Activated CD8-positive, alpha-beta T cell treated with anti-CD3 and anti-CD28 coated beads, Interleukin-2, amount 10 ng/mL, durations not matched to agents 7 days and 5 days (primary cell): Measurements from ENCODE around the gene CLINT1. TPM values are rescaled to one million over a fixed set of nuclear protein-coding genes. Genes with fewer than 3 reads are reported as not detected.

Source experiments
- ATAC-seq: fragments of 150-1000 bp; cut with Tn5 transposase; one replicate; pipeline ENCODE4 v1.10.0; 2021; ENCODE audit warnings: moderate library complexity
- CTCF ChIA-PET: fragments of 350-600 bp; sonication (Branson Sonifier 250); formaldehyde crosslinking; loops from one replicate; lab custom pipeline; 2021; ENCODE audit warnings: antibody characterized with exemption; lab: Charles Lee
- POLR2A ChIA-PET: fragments of 350-600 bp; sonication (Branson Sonifier 250); formaldehyde crosslinking; loops from one replicate; lab custom pipeline; 2021; ENCODE audit warnings: antibody characterized with exemption; lab: Charles Lee
- DNase-seq: peaks from one replicate; pipeline ENCODE4 v3.0.0-alpha.2; 2020
- H3K27ac Mint-ChIP-seq: one replicate; pipeline ENCODE4 v1.8.0; 2021; ENCODE audit warnings: mild to moderate bottlenecking, mixed read lengths
- H3K27me3 Mint-ChIP-seq: one replicate; pipeline ENCODE4 v1.8.0; 2021; ENCODE audit warnings: low read depth, mixed read lengths
- H3K36me3 Mint-ChIP-seq: one replicate; pipeline ENCODE4 v1.8.0; 2021; ENCODE audit warnings: low read depth, mixed read lengths
- H3K4me1 Mint-ChIP-seq: one replicate; pipeline ENCODE4 v1.8.0; 2021; ENCODE audit warnings: low read depth, mixed read lengths
- H3K4me3 Mint-ChIP-seq: one replicate; pipeline ENCODE4 v1.8.0; 2021; ENCODE audit warnings: mild to moderate bottlenecking, mixed read lengths
- H3K9me3 Mint-ChIP-seq: one replicate; pipeline ENCODE4 v1.8.0; 2022; ENCODE audit warnings: mixed read lengths; ENCODE audit not compliant: insufficient read depth
- total RNA-seq, 2 experiments: library from RNA; stranded (reverse); gene quantifications; one replicate each; pipeline ENCODE4 v1.2.3, GENCODE V29; 2021

The CLINT1 gene
- 10 to 100 TPM; 65.7 to 67.2 TPM for total RNA-seq

DNA sequence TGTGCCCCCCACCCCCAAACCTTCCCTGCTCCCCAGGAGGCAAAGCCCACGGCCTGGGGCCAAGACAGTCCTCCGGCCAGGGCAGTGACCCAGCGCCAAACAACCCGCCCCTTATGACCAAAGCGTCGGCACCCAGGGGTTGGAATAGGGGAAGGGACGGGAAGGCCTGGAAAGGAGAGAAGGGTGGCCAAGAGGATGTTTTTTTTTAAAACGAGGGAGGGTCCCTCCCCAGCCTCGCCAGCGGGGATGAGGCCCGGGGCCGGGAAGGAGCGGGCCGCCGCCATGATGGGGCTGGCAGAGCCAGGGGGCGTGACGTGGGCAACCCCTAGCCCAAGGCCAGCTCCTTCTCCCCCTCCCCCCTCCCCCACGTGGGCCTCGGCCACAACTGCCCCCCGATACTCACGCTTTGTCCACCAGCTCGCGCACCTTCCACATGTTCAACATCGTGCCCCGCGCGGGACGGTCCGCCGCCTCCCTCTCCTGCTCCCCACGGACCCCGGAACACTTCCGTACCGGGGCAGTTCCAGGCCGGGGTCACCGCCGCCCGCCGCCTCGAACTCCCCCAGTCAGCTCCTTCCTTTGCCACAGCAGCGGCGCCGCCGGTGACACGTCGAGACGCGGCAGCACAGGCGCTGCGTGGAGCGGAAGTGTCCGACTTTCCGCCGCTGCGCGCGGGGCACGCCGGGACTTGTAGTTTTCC lies at the start of gene CLINT1:
CLINT1 (minus strand) TSS at position 619 of the 700 bp plus-strand sequence; CDS start at position 444, 175 bp downstream.
- Mint-ChIP-seq H3K9me3 (no peaks in the 10 kb centered on the region), H3K4me3 (peak within 1 kb of the TSS; percentile 88), H3K27me3 (no peaks in the 10 kb centered on the region), H3K27ac (peak within 1 kb of the TSS; percentile 98), H3K36me3 (peaks cover 21% of the 10 kb centered on the region), H3K4me1 (peaks cover 74% of the 10 kb centered on the region)
- ChIA-PET CTCF (interaction anchor here (1.0 to 1.5 kb wide), 5 partner anchors 12 to 91 kb away, joined by 3 to 8 read pairs (median 4); no protein-coding TSS in a partner anchor), POLR2A (interaction anchor here (0.7 to 1.4 kb wide), 5 partner anchors 9 to 127 kb away, joined by 3 to 4 read pairs (median 3); no protein-coding TSS in a partner anchor)
- DNase-seq, result peak; percentile 93
- peak; percentile 92 for ATAC-seq

DNA sequence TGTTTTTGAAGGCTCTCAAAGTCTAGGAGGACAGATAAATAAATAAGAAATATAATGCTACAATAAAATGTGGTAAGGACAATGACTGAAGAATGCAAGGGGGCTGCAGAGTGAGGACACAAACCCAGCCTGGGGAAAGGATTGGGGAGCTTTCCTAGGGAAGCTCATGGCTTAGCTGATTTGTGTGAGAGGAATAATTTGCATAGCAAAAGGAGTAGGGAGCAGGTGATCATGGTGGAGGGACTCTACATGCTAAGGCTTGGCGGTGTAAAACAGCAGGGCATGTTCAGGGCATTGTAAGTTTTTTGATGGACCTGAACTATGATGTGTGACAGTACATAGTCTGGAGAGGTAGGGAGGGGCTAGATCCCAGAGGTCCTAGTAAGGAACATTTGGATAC lies 49.5 kb upstream of the CLINT1 start:
- Mint-ChIP-seq H3K4me3 (no peak overlapping the region), H3K27ac (no peak overlapping the region), H3K9me3 (no peaks in the 10 kb centered on the region), H3K4me1 (no peaks in the 10 kb centered on the region), H3K36me3 (no peaks in the 10 kb centered on the region), H3K27me3 (peaks cover 3% of the 10 kb centered on the region)
- ChIA-PET POLR2A (no interaction called here), CTCF (interaction anchor here (1.1 to 2.2 kb wide), 2 partner anchors 10 to 40 kb away, joined by 5 to 10 read pairs; no protein-coding TSS in a partner anchor)
- ATAC-seq (no peak), DNase-seq (no peak)

DNA sequence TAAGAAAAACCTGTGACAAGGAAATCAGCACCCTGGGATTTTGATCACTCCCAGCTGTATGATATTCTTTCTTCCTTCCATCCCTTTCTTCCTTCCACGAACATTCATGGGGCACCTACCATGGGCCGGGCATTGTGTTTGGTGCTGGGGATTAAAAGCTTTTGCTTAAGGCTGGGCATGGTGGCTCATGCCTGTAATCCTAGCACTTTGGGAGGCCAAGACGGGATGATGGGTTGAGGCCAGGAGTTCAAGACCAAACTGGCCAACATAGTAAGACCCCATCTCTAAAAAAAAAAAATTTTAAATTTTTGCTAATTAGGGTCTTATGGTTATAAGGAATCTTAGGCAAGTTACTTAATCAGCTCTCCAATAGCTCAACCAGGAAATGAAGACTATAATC lies 48.5 kb upstream of the CLINT1 start:
- ChIA-PET POLR2A (no interaction called here), CTCF (interaction anchor here (2.2 kb wide), 1 partner anchor 11 kb away, joined by 10 read pairs; no protein-coding TSS in a partner anchor)
- Mint-ChIP-seq H3K27ac (no peak overlapping the region), H3K27me3 (peaks cover 3% of the 10 kb centered on the region), H3K36me3 (no peaks in the 10 kb centered on the region), H3K4me3 (no peak overlapping the region), H3K9me3 (no peaks in the 10 kb centered on the region), H3K4me1 (no peaks in the 10 kb centered on the region)
- DNase-seq (no peak), ATAC-seq (no peak)

DNA sequence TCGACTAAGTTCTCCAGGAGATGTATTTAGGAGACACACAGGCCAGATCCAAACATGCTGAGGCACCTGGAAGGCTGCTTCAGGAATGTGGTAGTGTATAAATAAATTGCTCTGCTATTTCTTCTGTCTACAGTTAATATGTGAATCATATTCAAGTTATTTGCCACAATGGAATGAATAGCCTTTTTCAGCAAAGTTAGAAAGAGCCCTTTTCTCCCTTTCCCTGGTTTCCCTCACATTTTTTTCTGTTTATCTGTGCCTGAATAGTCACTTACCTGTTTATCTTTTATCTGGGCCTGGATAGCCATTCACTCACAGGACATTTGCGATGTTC lies 44.1 kb upstream of the CLINT1 start:
- Mint-ChIP-seq H3K27ac (no peak overlapping the region), H3K36me3 (no peaks in the 10 kb centered on the region), H3K4me1 (no peaks in the 10 kb centered on the region), H3K9me3 (no peaks in the 10 kb centered on the region), H3K4me3 (no peak overlapping the region), H3K27me3 (no peaks in the 10 kb centered on the region)
- ChIA-PET CTCF (interaction anchor here (1.3 kb wide), 1 partner anchor 46 kb away, joined by 3 read pairs; no protein-coding TSS in a partner anchor), POLR2A (no interaction called here)
- no peak for ATAC-seq
- no peak for DNase-seq

DNA sequence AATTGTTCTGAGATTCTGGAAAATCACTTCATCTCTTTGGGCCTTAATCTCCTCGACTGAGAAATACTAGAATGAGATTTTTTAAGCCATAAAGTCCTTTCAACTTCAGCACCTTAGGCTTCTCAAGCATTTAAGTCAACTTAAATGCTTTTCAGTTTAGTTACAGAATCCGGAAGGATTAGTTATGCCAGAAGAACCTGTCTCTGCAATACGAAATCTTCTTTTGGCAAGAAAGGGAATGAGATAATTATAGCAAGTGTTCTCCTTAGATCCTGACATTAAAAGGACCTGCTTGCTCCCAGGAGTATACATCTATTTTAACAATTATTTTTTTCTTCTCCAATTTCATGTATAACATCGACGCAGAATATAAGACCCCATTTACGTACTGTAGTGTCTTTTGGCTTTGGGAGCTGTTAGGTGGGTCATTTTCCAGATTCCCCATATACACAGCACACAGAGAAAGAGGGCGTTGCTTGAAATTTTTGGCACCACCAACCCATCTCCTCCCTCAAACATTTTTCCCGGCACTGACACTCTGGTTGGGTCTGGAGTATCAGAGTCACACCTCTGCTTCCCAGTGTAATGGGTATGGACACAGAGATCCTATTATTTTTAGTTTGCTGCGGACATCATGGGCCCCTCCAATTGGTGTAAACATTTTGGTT lies 43.6 kb upstream of the CLINT1 start:
- H3K27ac Mint-ChIP-seq, result no peak overlapping the region
- H3K9me3 Mint-ChIP-seq, result no peaks in the 10 kb centered on the region
- DNase-seq (no peak), ATAC-seq (no peak)
- H3K27me3 Mint-ChIP-seq, result no peaks in the 10 kb centered on the region
- H3K4me1 Mint-ChIP-seq, result no peaks in the 10 kb centered on the region
- ChIA-PET POLR2A (no interaction called here), CTCF (interaction anchor here (1.3 kb wide), 1 partner anchor 46 kb away, joined by 3 read pairs; no protein-coding TSS in a partner anchor)
- no peak overlapping the region for H3K4me3 Mint-ChIP-seq
- H3K36me3 Mint-ChIP-seq, result no peaks in the 10 kb centered on the region

DNA sequence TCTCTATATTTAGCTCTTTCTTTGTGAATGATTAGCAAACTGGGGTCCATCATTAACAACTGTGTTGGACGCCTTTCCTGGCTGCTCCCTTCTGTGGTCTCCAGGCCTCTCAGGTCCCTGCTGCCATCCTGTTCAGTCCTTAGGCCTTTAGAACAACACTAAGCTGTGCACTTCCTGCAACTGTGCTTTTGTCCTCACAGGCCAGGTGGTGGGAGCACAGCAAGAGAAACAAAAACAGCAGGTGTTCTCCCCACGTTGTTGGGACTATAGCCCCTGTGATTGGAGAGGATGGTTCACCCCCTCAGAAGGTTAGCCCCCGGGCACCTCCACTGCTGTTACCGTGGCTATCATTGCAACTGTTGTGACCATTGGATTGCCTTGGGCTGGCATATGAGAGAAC lies 41.7 kb upstream of the CLINT1 start:
- no peak overlapping the region for H3K27ac Mint-ChIP-seq
- H3K4me3 Mint-ChIP-seq, result no peak overlapping the region
- CTCF ChIA-PET, result interaction anchor here (1.5 kb wide), 1 partner anchor 10 kb away, joined by 4 read pairs; no protein-coding TSS in a partner anchor
- no peaks in the 10 kb centered on the region for H3K4me1 Mint-ChIP-seq
- POLR2A ChIA-PET, result no interaction called here
- ATAC-seq (no peak), DNase-seq (no peak)
- no peaks in the 10 kb centered on the region for H3K9me3 Mint-ChIP-seq
- no peaks in the 10 kb centered on the region for H3K36me3 Mint-ChIP-seq
- no peaks in the 10 kb centered on the region for H3K27me3 Mint-ChIP-seq

DNA sequence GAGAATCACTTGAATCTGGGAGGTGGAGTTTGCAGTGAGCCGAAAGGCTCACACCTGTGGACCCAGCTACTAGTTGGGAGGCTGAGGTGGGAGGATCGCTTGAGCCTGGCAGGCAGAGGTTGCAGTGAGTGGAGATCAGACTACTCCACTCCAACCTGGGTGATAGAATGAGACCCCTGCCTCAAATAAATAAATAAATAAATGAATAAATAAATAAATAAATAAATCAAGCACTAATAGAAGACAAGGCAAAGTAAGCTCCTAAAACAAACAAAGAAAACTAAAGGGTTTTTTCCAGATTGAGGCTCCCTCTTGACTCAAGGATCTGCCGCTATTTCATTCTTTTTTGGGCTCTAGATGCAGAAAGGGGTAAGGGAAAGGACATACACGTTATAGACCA lies 34.7 kb upstream of the CLINT1 start:
- no peak for DNase-seq
- ChIA-PET POLR2A (no interaction called here), CTCF (interaction anchor here (1.4 to 1.5 kb wide), 3 partner anchors 10 to 55 kb away, joined by 3 to 4 read pairs (median 4); no protein-coding TSS in a partner anchor)
- Mint-ChIP-seq H3K9me3 (no peaks in the 10 kb centered on the region), H3K4me1 (peaks cover 10% of the 10 kb centered on the region), H3K27me3 (no peaks in the 10 kb centered on the region), H3K4me3 (no peak overlapping the region), H3K36me3 (no peaks in the 10 kb centered on the region), H3K27ac (no peak overlapping the region)
- no peak for ATAC-seq

DNA sequence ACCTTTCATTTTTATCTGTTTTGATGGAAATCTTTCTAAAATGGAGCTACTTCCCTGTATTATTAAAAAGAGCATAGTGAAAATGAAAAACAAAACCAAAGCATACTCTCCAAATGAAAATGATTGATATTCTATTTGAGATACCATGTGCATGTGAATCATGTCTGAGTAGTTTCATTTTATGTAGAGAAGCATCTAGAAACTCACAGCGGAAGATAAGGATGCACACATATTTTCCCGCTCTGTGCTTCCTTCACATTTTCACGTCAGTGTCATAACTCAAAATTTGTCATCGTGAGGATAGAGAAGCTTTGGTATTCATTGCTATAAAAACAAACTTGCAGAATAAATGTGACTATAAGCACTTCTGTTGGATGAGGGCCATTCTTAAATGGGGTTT lies 34.0 kb upstream of the CLINT1 start:
- H3K9me3 Mint-ChIP-seq, result no peaks in the 10 kb centered on the region
- DNase-seq (no peak), ATAC-seq (no peak)
- no peak overlapping the region for H3K27ac Mint-ChIP-seq
- POLR2A ChIA-PET, result no interaction called here
- H3K36me3 Mint-ChIP-seq, result no peaks in the 10 kb centered on the region
- no peaks in the 10 kb centered on the region for H3K27me3 Mint-ChIP-seq
- CTCF ChIA-PET, result interaction anchor here (1.4 to 1.6 kb wide), 4 partner anchors 10 to 57 kb away, joined by 3 to 4 read pairs (median 4); no protein-coding TSS in a partner anchor
- no peak overlapping the region for H3K4me3 Mint-ChIP-seq
- H3K4me1 Mint-ChIP-seq, result peaks cover 10% of the 10 kb centered on the region

DNA sequence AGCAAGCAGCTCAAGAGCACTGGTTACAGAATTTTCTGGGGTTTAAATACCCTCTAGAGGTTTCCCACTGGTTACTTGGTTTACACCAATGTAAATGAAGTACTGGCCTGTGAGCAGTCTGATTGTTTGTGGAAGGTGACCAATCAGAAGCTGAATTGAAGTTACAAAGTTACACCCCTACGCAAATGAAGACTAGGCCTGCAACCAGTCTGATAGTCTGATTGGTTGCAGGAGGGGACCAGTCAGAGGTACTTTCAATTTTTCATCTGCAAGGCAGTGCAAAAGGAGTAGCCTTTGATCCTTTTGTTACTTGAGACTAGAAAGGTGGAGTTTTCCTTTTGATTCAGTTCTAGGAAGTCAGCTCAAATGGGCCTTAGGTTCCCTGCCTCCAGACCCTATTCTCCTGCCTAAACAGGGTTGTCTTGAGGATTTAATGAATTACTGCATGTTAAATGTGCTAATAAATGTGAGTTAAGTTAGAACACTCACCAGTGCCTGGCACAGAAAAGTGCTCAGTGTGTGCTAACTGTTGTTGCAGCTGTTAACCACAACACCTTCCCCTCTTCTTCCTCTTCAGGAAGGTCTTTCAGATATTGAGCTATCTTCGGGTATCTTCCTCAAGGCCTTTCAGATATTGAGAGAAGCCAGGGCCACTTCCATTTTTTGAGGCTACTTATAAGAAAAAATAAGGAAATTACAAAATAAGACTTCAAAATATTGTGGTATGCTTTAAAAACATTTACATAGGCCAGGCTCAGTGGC lies 32.1 kb upstream of the CLINT1 start:
- no peaks in the 10 kb centered on the region for H3K9me3 Mint-ChIP-seq
- H3K27ac Mint-ChIP-seq, result no peak overlapping the region
- peaks cover 10% of the 10 kb centered on the region for H3K4me1 Mint-ChIP-seq
- ChIA-PET CTCF (interaction anchor here (1.0 to 1.6 kb wide), 5 partner anchors 9 to 59 kb away, joined by 3 to 4 read pairs (median 4); no protein-coding TSS in a partner anchor), POLR2A (no interaction called here)
- DNase-seq (peak; percentile 21), ATAC-seq (peak; percentile 73)
- no peak overlapping the region for H3K4me3 Mint-ChIP-seq
- no peaks in the 10 kb centered on the region for H3K36me3 Mint-ChIP-seq
- no peaks in the 10 kb centered on the region for H3K27me3 Mint-ChIP-seq

DNA sequence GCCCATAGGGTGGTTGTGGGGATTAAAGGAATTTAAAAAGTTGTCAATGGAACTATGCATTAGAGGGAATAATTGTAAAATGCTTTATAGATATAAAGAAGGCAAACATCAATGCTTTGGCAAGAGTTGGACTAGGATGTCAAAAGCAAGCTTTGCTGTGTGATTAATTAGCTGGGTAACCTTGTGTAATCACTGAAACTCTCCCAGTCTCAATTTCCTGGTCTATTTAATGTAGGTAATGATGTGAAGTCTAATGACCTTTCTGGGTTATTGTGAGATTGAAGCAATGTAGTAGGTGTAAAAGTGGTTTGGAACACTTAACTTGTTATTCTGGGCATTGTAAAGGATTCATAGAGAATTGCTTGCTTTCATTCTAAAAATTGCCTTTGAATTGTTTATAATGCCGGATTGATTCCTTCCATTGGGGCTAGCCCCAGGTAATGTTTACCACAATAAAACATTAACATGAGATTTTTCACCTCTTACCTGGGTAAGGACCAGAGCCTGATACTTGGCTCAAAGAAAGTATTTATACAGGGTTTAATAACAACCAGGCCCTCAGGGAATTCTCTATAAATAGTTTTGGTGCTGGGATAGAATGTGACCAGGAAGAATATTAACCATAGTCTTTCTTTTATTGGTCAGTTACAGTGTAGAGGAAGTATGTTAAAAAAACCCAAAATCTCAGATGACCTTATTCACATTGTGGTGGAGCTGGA lies 30.0 kb upstream of the CLINT1 start:
- Mint-ChIP-seq H3K36me3 (no peaks in the 10 kb centered on the region), H3K4me1 (peaks cover 10% of the 10 kb centered on the region), H3K27me3 (no peaks in the 10 kb centered on the region), H3K4me3 (no peak overlapping the region), H3K27ac (no peak overlapping the region), H3K9me3 (no peaks in the 10 kb centered on the region)
- CTCF ChIA-PET, result no interaction called here
- POLR2A ChIA-PET, result no interaction called here
- no peak for ATAC-seq
- DNase-seq, result no peak

DNA sequence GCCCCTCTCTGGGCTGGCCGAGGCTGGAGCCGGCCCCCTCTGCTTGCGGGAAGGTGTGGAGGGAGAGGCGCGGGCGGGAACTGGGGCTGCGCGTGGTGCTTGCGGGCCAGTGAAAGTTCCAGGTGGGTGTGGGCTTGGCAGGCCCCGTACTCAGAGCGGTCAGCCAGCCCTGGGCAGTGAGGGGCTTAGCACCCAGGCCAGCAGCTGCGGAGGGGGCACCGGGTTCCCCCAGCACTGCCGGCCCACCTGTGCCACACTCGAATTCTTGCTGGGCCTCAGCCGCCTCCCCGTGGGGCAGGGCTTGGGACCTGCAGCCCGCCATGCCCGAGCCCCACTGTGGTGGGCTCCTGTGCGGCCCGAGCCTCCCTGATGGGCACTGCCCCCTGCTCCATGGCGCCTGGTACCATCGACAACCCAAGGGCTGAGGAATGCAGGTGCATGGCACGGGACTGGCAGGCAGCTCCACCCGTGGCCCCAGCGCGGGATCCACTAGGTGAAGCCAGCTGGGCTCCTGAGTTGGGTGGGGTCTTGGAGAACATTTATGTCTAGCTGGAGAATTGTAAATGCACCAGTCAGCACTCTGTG lies 27.9 kb upstream of the CLINT1 start:
- Mint-ChIP-seq H3K36me3 (no peaks in the 10 kb centered on the region), H3K4me1 (peaks cover 10% of the 10 kb centered on the region), H3K27ac (no peak overlapping the region), H3K27me3 (no peaks in the 10 kb centered on the region), H3K9me3 (no peaks in the 10 kb centered on the region), H3K4me3 (no peak overlapping the region)
- POLR2A ChIA-PET, result no interaction called here
- no peak for ATAC-seq
- CTCF ChIA-PET, result no interaction called here
- DNase-seq, result no peak
